Eye (tissue), 1 donor: Measurements from ENCODE around the gene RRP1B.
"Not testable (repeated sequence)": the region's sequence is repeated elsewhere in the genome, so short reads cannot be mapped to it uniquely, and the experiment has no call there.

ENCODE experiments used
- DNase-seq: peaks from one replicate; pipeline ENCODE4 v3.0.0-alpha.2; 2015

RRP1B gene

GRCh38 chr21:43703035-43703880 is 43.9 kb downstream of the RRP1B start:
- DNase-seq, result peak; percentile 76

DNA sequence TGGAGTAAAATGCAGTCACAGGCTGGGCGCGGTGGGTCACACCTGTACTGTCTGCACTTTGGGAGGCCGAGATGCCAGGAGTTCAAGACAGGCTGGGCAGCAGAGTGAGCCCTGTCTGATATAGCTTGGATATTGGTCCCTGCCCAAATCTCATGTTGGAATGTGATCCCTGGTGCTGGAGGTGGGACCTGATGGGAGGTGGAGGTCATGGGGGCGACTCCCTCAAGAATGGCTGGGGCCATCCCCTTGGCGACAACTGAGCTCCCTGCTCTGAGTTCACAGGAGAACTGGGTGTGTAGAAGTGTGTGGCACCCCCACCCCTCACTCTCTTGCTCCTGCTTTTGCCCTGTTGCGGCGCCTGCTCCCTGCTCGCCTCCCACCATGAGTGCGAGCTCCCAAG is 48.1 kb downstream of the RRP1B start:
- no peak for DNase-seq

DNA sequence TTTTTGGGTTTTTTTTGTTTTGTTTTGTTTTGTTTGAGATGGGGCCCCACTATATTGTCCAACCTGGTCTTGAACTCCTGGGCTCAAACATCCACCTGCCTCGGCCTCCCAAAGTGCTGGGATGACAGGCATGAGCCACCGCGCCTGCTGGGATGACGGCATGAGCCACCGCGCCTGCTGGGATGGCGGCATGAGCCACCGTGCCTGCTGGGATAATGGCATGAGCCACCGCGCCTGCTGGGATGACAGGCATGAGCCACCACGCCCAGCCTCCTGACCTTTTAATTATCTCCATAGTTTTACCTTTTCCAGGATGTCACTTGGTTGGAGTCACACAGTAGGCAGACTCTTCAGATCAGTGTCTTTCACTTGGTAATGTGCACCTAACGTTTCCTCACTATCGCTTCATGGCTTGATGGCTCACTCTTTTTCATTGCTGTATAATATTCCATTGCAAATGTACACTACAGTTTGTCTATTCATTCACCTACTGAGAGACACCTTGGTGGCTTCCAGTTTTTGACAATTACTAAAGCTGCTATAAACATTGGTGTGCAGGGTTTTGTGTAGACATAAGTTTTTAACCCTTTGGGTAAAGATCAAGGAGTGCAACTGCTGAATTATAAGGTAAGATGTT is 49.5 kb downstream of the RRP1B start:
- DNase-seq, result no peak

GRCh38 chr21:43712268-43712942 is 53.0 kb downstream of the RRP1B start:
- no peak for DNase-seq

DNA sequence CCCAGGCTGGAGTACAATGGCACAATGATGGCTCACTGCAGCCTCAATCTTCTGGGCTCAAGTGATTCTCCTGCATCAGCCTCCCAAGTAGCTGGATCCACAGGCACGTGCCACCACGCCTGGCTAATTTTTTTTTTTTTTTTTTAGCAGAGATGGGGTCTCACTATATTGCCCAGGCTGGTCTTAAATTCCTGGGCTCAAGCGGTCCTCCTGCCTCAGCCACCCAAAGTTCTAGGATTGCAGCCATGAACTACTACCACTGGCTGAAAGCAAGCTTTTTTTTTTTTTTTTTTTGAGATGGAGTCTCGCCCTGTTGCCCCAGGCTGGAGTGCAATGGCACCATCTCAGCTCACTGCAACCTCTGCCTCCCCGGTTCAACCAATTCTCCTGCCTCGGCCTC is 53.8 kb downstream of the RRP1B start:
- not testable (repeated sequence) for DNase-seq

DNA sequence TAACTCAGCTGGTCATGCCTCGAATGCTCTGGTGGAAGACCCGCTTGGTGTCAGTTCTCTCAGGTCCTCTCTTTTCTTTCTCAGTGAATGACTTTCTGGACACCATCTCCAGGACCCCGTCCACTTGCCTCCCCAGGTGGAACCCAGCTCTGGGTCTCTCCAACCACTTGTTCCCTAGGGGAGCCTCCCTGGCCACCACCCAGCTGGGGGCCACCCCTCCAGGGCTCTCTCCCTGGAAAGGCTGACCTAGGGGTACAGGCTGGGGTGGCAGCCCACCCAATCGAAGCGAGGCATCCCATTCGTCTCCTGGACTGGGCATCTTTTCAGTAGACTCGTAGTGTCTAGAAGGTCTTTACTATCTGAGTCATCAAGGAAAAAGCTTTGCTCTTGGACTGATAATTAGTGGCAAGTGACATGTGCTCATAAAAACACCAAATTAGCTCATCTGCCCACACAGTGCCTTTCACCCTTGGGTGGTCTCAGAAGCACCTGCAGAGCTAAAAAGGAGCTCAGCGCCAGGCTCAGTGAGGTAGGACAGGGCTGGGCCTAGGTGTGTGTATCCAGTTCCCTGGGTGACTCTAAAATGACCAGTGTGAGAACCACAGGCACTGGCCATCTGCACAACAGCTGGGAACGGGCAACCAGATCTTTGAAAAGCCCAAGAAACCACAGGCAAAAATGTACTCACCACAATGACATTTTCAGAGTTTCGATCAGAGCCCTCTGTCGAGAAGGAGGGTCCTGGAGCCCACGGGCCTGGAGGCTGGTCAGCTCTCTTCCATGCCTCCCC is 57.2 kb downstream of the RRP1B start:
- DNase-seq, result no peak

DNA sequence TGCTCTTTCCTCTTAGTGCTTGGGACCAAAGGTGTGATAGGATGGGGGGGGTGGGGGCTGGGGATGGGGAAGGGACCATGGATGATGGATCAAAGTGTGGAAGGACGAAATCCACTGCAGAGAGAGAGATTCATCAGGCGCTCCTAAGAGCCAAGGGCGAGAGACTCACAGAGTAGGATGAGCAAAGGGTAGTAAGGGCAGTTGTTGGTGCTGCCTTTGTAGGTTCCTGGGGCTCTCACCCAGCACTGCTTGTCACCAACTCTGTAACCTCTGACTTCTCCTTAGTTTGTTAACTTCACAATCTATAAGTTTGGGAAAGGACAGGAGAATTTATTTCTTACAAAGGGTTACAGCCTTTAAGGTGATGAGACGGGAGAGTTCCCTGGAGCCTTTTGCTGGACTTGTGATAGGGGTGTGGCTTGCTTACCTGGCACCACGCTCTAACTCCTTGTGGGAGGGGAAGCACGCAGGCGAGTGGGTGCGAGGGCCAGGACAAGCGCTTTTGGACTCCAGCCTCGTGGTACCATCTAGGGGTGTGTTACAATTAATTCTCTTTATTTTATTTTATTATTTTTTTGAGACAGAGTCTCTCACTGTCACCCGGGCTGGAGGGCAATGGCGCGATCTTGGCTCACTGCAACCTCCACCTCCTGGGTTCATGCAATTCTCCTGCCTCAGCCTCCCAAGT is 58.0 kb downstream of the RRP1B start:
- no peak for DNase-seq

GRCh38 chr21:43717967-43718871 is 58.9 kb downstream of the RRP1B start:
- DNase-seq, result no peak

DNA sequence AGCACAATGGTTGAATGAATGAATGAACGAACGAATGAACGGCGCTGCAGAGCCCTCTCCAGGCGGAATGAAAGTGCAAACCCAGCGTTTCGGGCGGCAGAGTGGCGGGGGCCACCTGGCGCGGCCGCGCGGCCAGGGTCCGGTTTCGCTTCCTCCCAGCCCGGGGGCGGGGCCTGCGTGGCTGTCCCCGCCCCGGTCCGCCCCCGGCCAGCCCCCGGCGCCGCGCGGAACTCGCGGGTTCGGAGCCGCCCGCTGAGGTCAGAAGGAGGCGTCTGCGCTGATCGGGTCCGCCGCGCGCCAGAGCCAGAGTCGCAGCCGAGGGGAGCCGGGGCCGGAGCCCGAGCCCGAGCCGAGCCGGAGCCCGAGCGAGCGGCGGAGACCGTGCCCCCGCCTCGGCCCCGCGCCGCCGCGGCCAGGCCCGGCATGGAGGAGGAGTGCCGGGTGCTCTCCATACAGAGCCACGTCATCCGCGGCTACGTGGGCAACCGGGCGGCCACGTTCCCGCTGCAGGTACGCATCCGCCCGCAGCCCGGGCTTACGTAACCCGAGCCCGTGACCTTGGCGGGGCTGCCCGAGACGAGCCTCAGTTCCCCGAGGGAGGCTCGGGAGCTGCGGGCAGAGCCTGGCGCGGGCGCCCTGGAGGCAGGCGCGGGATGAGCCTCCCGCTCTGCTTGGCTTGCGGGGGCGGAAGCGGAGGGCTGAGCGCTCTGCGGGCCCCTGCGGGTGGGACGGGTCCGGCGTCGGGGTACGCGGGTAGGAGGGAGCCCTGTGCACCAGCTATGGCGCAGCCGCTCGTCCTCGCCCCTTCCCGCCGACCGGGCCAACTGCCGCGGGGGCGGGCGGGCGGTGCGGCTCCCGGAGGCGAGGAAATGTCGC is 59.8 kb downstream of the RRP1B start, which contains the start of gene PDXK:
PDXK (plus strand) TSS at position 258 of the 876 bp plus-strand sequence; CDS start at position 424, 166 bp downstream.
- peak; percentile 91 for DNase-seq

DNA sequence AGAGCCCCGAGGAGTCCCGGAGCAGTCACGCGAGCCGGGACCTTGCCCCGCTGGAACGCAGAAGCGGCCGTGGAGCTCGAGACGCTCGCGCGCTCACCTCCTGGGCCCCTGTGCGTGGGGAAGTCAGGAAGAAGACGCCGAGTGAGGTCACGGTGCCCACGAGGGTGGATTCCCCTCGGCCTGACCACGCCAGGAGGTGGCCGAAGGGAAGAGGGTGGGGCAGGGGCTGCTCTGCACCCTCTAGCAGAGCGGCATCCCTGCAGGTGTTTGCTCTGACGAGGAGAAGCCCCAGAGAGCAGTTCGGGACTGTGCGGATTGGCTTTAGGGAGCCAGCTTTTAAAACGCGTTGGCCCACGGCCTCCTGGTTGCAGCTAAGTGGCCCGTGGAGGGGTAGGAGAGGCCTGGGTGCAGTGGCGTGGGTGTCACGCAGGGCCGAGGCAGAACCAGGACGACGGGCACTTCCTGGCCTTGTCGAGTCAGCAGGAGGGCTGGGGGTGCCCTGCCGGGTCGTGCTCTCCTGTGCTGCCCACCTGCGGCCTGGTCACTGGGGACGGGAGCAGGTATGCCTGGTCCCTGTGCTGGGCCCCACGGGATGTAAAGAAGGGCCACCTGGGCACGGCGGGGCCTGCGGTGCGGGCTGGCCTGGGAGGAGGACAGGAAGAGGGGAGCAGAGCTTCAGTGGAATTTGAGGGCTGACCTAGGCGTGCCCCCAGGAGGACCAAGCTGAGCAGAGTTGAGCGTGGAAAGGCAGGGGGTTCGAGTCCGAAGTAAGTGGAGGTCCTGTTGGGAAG is 60.6 kb downstream of the RRP1B start:
- peak; percentile 42 for DNase-seq

DNA sequence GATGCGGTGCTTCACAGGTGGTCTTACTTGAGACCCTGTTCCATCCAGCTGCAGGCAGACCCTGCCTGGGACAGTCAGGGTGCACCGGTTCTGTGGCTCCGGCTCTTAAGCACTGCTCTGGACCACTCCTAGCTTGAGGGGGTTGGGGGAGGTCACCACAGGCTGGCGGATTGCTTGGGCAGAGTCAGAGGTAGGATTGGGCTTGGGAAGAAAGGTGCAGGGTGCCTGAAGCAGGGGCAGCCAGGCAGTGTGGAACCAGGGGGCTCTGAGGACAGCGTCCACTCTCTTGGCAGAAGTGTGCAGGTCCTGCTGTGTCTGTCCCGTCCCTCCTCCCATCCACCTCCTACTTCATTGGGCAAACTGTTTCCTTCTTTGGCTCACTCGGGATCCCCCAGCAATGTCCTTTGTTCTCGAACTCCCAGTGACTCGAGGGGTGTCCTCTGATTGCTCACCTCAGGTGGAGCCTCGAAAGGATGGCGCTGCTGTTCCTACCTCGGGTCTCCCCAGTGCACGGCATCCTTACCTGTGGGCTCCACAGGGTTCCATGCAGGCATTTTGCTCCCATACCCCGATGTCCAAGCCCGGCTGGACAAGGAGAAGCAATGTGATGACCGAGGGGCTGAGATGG is 61.3 kb downstream of the RRP1B start:
- no peak for DNase-seq

GRCh38 chr21:43721206-43721605 is 61.8 kb downstream of the RRP1B start:
- no peak for DNase-seq

- no peak for DNase-seq
Observed at GRCh38 chr21:43721939-43722338, 62.6 kb downstream of the RRP1B start.

DNA sequence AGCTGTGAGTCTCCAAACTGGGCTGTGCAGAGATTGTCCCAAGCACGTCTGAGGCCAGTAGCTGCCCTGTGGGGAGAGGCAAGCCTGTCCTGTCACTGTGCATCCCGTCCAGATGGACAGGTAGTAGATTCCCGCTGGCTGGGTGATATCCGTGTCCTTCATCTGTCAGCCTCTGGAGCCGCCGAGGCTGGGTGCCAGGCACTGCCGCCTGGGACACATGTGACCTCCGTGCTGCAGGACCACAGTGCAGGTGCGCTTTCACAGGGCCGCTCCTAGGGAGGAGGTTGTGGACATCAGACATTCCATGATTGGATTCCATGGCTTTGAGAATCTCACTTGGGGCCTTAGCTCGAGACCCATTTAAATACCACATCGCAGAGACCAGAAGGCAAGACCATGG is 64.3 kb downstream of the RRP1B start:
- DNase-seq, result no peak

DNA sequence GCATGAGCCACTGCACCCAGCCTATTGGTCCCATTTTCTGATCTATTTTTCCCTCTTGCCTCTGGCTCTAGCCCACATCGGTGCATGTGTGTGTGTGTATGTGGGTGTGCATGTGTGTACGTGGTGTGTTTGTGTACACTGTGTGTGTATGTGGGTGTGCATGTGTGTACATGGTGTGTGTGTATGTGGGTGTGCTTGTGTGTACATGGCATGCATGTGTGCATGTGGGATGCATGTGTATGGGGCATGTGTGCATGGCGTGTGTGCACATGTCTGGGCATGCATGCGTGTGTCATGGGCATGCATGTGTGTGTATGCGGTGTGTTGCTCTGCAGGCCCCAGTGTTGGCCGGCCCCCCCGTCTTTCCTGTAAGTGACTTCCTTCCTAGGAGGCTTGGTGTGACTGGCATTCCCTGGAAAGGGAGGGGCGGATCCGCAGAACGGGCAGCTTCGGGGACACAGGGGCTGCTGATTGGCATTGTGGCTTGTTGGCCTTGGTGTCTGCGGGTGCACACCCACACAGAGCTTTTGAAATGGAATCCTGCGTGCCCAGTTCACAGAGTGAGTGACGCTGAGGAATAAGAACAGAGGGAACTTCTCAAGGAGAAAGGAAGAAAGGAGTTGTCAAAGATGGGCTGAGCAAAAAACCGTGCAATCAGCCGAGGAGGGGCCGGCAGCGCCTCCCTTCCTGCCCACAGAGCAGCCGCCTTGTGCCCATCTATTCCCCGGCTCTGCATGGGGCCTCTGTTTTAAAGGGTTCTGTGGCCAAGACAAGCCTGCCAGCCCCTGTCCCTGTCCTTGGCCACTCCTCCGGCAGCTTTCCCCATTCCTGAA is 67.5 kb downstream of the RRP1B start:
- no peak for DNase-seq

DNA sequence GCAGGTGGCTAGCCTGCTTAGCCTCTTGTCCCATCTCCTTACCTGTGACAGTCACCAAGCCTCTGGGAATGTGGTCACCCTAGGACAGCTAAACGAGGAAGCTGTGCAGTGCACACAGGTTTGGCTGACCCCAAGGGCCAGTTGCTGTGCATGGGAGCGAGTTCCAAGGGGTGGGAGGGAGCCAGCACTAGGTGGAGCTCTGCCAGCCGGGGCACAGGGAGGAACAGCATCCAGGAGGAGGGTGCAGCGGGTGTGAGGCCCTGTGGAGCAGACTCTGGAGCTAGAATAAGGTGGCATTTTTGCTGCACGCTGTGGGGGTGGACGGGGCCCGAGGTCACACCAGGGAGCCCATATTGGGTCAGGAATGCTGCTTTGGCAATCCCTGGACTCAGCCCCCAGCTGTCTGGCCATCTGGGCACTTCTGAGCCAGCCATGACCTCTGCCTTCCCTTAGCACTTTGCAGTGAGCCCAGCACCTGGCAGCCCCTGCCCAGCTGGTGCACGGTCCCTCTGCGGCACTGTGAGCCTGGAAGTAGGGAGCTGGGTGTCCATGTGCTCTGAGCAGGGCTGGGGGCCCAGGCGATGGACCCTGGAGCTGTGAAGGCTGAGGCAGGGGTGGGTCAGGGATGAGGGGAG is 68.3 kb downstream of the RRP1B start:
- DNase-seq, result peak; percentile 70

GRCh38 chr21:43728154-43728466 is 68.8 kb downstream of the RRP1B start:
- DNase-seq, result no peak
